ENCODE results near the gene UBE2G2.
A peak's percentile ranks its signal among the peaks of the same experiment; 100 is the strongest.

UBE2G2 gene

GRCh38 chr21:44815225-44815624, 13.6 kb upstream of the UBE2G2 start:
- no peak for DNase-seq

- DNase-seq = peak; percentile 54
Measured at GRCh38 chr21:44814498-44815023, 12.9 kb upstream of the UBE2G2 start.

GRCh38 chr21:44813727-44814126, 12.1 kb upstream of the UBE2G2 start:
- DNase-seq = no peak

GRCh38 chr21:44813149-44813548, 11.5 kb upstream of the UBE2G2 start:
- no peak for DNase-seq

- no peak for DNase-seq
Measured at GRCh38 chr21:44812640-44813039, 11.0 kb upstream of the UBE2G2 start.

GRCh38 chr21:44810779-44811178, 9.2 kb upstream of the UBE2G2 start:
- no peak for DNase-seq

- no peak for DNase-seq
Measured at GRCh38 chr21:44805859-44806258, 4.2 kb upstream of the UBE2G2 start.

- no peak for DNase-seq
Measured at GRCh38 chr21:44805226-44805625, 3.6 kb upstream of the UBE2G2 start.

- DNase-seq = no peak
Measured at GRCh38 chr21:44804762-44805161, 3.1 kb upstream of the UBE2G2 start.

- no peak for DNase-seq
Measured at GRCh38 chr21:44803651-44804050, 2.0 kb upstream of the UBE2G2 start.

- DNase-seq = no peak
Measured at GRCh38 chr21:44802396-44803153, 955 bp upstream of the UBE2G2 start.

GRCh38 chr21:44800971-44801467, 601 bp downstream of the UBE2G2 start:
- peak; percentile 39 for DNase-seq

- DNase-seq = peak; percentile 53
Measured at GRCh38 chr21:44800103-44800502, 1.5 kb downstream of the UBE2G2 start.

GRCh38 chr21:44799646-44800045, 2.0 kb downstream of the UBE2G2 start:
- no peak for DNase-seq

GRCh38 chr21:44797775-44798174, 3.8 kb downstream of the UBE2G2 start:
- no peak for DNase-seq

- DNase-seq = no peak
Measured at GRCh38 chr21:44795342-44795741, 6.3 kb downstream of the UBE2G2 start.

GRCh38 chr21:44793592-44794374, 7.8 kb downstream of the UBE2G2 start:
- no peak for DNase-seq

- peak; percentile 55 for DNase-seq
Measured at GRCh38 chr21:44792702-44793591, 8.7 kb downstream of the UBE2G2 start.

GRCh38 chr21:44791993-44792392, 9.6 kb downstream of the UBE2G2 start:
- DNase-seq = no peak

GRCh38 chr21:44791246-44791645, 10.4 kb downstream of the UBE2G2 start:
- no peak for DNase-seq

GRCh38 chr21:44790368-44790767, 11.3 kb downstream of the UBE2G2 start:
- DNase-seq = no peak

GRCh38 chr21:44789880-44790279, 11.7 kb downstream of the UBE2G2 start:
- DNase-seq = peak; percentile 19

Measured in fibroblast of skin of back (primary cell).